D721Med (cell line): Measurements from ENCODE around the gene GPS1.

ENCODE experiments used
- DNase-seq: peaks from one replicate; pipeline ENCODE4 v3.0.0; 2011; ENCODE audit warnings: low spot score; ENCODE audit not compliant: insufficient read length
- FAIRE-seq: peaks from 2 replicates; lab custom pipeline; 2011; peaks lifted over from hg19 to GRCh38; lab: Jason Lieb, UNC
- CTCF ChIP-seq: IDR thresholded peaks from 2 replicates; pipeline ENCODE4 v1.5.1; 2012; ENCODE audit warnings: mild to moderate bottlenecking, control low read depth; ENCODE audit not compliant: insufficient read depth; ENCODE audit errors: missing control alignments

GPS1 gene

GRCh38 chr17:82080048-82080788 is 28.5 kb downstream of the GPS1 start:
- DNase-seq (no peak), FAIRE-seq (no peak)
- no peak for TF ChIP-seq CTCF

GRCh38 chr17:82080789-82081464 is 29.2 kb downstream of the GPS1 start:
- FAIRE-seq (no peak), DNase-seq (no peak)
- no peak for TF ChIP-seq CTCF

GRCh38 chr17:82081546-82081945 is 29.8 kb downstream of the GPS1 start:
- DNase-seq (no peak), FAIRE-seq (no peak)
- TF ChIP-seq CTCF: no peak

- FAIRE-seq (no peak), DNase-seq (no peak)
- TF ChIP-seq CTCF: no peak
Observed at GRCh38 chr17:82081966-82082365, 30.3 kb downstream of the GPS1 start.

GRCh38 chr17:82082456-82082855 is 30.8 kb downstream of the GPS1 start:
- FAIRE-seq (no peak), DNase-seq (no peak)
- no peak for TF ChIP-seq CTCF

GRCh38 chr17:82083009-82083408 is 31.3 kb downstream of the GPS1 start:
- DNase-seq: no peak
- FAIRE-seq: no peak

More at GRCh38 chr17:82083009-82083408, 31.3 kb downstream of the GPS1 start:
- no peak for TF ChIP-seq CTCF
